ENCODE measurements around the gene TGFBR3L.

The TGFBR3L gene

DNA sequence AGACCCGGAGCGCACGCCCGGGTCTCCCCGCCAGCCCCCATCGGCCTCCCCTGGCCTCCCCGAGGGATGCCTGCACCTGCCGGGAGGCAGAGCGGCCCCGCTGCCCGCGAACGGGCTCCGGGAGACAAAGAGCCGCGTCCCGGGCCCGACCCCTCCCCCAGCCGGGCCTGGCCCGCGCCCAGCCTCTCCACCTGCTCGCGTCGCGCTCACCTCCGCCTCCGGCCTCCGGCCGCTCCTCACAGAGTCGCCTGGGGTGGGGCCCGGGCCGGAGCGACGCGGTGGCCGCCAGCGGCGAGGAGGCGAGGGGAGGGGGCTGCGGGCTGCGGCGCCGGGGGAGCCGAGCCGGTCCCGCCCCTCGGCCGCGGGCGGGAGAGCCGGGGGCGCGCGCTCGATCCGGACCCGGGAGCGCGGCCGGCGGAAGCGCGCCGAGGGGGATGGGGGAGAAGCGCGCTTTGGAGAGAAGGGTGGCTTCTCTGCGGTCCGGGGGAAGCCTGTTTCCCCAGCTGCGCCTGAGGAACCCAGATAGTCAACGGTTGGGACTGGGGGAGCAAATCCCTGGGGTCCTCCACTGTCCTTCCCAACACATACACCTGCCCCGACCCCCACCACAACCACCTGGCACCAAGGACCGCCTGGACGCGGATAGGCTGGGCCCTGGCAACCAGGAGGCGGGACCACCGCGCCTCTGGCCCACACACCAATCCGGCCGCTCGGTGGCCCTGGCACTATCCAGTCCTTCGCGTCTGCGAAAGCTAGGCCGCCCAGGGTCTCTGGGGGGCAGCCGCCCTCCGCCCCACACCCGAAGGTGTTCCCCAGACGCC lies 40.3 kb upstream of the TGFBR3L start, which contains the start of gene PRR36 (continued):
- TF ChIP-seq ZBTB20 (tag by site-specific recombination; IDR thresholded peaks at IDR 0.05) (peak; percentile 9; the same call in 1 of the 2 replicates), OVOL3 (tag by site-specific recombination; IDR thresholded peaks at IDR 0.05) (no peak), ZNF23 (tag by site-specific recombination; IDR thresholded peaks at IDR 0.05; ENCODE audit: borderline replicate concordance) (no peak), ZNF768 (tag by site-specific recombination; IDR thresholded peaks at IDR 0.05) (no peak), MYNN (tag by site-specific recombination; IDR thresholded peaks at IDR 0.05; ENCODE audit: borderline replicate concordance) (no peak), KLF9 (tag by site-specific recombination; IDR thresholded peaks at IDR 0.05; ENCODE audit: low read depth) (peak; percentile 24; the same call in 1 of the 2 replicates), ZNF133 (tag by site-specific recombination; IDR thresholded peaks at IDR 0.05) (no peak), ZBTB48 (tag by site-specific recombination; IDR thresholded peaks at IDR 0.05) (0 out of 2 replicates have a peak, but pooled peaks have one; percentile 6), GLIS1 (tag by site-specific recombination; IDR thresholded peaks at IDR 0.05) (peak; percentile 35), ZNF169 (tag by site-specific recombination; IDR thresholded peaks at IDR 0.05) (no peak), SP7 (tag by site-specific recombination; IDR thresholded peaks at IDR 0.05) (peak; percentile 45), GLIS2 (tag by site-specific recombination; IDR thresholded peaks at IDR 0.05) (peak; percentile 70), RBAK (tag by site-specific recombination; IDR thresholded peaks at IDR 0.05) (no peak)
- TF ChIP-seq, protein P1, sequence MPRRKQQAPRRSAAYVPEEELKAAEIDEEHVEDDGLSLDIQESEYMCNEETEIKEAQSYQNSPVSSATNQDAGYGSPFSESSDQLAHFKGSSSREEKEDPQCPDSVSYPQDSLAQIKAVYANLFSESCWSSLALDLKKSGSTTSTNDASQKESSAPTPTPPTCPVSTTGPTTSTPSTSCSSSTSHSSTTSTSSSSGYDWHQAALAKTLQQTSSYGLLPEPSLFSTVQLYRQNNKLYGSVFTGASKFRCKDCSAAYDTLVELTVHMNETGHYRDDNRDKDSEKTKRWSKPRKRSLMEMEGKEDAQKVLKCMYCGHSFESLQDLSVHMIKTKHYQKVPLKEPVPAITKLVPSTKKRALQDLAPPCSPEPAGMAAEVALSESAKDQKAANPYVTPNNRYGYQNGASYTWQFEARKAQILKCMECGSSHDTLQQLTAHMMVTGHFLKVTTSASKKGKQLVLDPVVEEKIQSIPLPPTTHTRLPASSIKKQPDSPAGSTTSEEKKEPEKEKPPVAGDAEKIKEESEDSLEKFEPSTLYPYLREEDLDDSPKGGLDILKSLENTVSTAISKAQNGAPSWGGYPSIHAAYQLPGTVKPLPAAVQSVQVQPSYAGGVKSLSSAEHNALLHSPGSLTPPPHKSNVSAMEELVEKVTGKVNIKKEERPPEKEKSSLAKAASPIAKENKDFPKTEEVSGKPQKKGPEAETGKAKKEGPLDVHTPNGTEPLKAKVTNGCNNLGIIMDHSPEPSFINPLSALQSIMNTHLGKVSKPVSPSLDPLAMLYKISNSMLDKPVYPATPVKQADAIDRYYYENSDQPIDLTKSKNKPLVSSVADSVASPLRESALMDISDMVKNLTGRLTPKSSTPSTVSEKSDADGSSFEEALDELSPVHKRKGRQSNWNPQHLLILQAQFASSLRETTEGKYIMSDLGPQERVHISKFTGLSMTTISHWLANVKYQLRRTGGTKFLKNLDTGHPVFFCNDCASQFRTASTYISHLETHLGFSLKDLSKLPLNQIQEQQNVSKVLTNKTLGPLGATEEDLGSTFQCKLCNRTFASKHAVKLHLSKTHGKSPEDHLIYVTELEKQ (tag by site-specific recombination; IDR thresholded peaks at IDR 0.05; ENCODE audit: borderline replicate concordance): no peak
- TF ChIP-seq, protein P2, sequence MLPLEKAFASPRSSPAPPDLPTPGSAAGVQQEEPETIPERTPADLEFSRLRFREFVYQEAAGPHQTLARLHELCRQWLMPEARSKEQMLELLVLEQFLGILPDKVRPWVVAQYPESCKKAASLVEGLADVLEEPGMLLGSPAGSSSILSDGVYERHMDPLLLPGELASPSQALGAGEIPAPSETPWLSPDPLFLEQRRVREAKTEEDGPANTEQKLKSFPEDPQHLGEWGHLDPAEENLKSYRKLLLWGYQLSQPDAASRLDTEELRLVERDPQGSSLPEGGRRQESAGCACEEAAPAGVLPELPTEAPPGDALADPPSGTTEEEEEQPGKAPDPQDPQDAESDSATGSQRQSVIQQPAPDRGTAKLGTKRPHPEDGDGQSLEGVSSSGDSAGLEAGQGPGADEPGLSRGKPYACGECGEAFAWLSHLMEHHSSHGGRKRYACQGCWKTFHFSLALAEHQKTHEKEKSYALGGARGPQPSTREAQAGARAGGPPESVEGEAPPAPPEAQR (tag by site-specific recombination; IDR thresholded peaks at IDR 0.05): no peak
- TF ChIP-seq, protein P3, sequence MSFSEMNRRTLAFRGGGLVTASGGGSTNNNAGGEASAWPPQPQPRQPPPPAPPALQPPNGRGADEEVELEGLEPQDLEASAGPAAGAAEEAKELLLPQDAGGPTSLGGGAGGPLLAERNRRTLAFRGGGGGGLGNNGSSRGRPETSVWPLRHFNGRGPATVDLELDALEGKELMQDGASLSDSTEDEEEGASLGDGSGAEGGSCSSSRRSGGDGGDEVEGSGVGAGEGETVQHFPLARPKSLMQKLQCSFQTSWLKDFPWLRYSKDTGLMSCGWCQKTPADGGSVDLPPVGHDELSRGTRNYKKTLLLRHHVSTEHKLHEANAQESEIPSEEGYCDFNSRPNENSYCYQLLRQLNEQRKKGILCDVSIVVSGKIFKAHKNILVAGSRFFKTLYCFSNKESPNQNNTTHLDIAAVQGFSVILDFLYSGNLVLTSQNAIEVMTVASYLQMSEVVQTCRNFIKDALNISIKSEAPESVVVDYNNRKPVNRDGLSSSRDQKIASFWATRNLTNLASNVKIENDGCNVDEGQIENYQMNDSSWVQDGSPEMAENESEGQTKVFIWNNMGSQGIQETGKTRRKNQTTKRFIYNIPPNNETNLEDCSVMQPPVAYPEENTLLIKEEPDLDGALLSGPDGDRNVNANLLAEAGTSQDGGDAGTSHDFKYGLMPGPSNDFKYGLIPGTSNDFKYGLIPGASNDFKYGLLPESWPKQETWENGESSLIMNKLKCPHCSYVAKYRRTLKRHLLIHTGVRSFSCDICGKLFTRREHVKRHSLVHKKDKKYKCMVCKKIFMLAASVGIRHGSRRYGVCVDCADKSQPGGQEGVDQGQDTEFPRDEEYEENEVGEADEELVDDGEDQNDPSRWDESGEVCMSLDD (tag by site-specific recombination; IDR thresholded peaks at IDR 0.05): peak; percentile 54; the same call in 1 of the 2 replicates
- TF ChIP-seq, protein P4, sequence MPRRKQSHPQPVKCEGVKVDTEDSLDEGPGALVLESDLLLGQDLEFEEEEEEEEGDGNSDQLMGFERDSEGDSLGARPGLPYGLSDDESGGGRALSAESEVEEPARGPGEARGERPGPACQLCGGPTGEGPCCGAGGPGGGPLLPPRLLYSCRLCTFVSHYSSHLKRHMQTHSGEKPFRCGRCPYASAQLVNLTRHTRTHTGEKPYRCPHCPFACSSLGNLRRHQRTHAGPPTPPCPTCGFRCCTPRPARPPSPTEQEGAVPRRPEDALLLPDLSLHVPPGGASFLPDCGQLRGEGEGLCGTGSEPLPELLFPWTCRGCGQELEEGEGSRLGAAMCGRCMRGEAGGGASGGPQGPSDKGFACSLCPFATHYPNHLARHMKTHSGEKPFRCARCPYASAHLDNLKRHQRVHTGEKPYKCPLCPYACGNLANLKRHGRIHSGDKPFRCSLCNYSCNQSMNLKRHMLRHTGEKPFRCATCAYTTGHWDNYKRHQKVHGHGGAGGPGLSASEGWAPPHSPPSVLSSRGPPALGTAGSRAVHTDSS (tag by site-specific recombination; IDR thresholded peaks at IDR 0.05): no peak
- TF ChIP-seq, protein P5, sequence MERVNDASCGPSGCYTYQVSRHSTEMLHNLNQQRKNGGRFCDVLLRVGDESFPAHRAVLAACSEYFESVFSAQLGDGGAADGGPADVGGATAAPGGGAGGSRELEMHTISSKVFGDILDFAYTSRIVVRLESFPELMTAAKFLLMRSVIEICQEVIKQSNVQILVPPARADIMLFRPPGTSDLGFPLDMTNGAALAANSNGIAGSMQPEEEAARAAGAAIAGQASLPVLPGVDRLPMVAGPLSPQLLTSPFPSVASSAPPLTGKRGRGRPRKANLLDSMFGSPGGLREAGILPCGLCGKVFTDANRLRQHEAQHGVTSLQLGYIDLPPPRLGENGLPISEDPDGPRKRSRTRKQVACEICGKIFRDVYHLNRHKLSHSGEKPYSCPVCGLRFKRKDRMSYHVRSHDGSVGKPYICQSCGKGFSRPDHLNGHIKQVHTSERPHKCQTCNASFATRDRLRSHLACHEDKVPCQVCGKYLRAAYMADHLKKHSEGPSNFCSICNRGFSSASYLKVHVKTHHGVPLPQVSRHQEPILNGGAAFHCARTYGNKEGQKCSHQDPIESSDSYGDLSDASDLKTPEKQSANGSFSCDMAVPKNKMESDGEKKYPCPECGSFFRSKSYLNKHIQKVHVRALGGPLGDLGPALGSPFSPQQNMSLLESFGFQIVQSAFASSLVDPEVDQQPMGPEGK (tag by site-specific recombination; IDR thresholded peaks at IDR 0.05): peak; percentile 86
- TF ChIP-seq, protein P6, sequence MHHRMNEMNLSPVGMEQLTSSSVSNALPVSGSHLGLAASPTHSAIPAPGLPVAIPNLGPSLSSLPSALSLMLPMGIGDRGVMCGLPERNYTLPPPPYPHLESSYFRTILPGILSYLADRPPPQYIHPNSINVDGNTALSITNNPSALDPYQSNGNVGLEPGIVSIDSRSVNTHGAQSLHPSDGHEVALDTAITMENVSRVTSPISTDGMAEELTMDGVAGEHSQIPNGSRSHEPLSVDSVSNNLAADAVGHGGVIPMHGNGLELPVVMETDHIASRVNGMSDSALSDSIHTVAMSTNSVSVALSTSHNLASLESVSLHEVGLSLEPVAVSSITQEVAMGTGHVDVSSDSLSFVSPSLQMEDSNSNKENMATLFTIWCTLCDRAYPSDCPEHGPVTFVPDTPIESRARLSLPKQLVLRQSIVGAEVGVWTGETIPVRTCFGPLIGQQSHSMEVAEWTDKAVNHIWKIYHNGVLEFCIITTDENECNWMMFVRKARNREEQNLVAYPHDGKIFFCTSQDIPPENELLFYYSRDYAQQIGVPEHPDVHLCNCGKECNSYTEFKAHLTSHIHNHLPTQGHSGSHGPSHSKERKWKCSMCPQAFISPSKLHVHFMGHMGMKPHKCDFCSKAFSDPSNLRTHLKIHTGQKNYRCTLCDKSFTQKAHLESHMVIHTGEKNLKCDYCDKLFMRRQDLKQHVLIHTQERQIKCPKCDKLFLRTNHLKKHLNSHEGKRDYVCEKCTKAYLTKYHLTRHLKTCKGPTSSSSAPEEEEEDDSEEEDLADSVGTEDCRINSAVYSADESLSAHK (tag by site-specific recombination; IDR thresholded peaks at IDR 0.05): no peak
- TF ChIP-seq, protein P7, sequence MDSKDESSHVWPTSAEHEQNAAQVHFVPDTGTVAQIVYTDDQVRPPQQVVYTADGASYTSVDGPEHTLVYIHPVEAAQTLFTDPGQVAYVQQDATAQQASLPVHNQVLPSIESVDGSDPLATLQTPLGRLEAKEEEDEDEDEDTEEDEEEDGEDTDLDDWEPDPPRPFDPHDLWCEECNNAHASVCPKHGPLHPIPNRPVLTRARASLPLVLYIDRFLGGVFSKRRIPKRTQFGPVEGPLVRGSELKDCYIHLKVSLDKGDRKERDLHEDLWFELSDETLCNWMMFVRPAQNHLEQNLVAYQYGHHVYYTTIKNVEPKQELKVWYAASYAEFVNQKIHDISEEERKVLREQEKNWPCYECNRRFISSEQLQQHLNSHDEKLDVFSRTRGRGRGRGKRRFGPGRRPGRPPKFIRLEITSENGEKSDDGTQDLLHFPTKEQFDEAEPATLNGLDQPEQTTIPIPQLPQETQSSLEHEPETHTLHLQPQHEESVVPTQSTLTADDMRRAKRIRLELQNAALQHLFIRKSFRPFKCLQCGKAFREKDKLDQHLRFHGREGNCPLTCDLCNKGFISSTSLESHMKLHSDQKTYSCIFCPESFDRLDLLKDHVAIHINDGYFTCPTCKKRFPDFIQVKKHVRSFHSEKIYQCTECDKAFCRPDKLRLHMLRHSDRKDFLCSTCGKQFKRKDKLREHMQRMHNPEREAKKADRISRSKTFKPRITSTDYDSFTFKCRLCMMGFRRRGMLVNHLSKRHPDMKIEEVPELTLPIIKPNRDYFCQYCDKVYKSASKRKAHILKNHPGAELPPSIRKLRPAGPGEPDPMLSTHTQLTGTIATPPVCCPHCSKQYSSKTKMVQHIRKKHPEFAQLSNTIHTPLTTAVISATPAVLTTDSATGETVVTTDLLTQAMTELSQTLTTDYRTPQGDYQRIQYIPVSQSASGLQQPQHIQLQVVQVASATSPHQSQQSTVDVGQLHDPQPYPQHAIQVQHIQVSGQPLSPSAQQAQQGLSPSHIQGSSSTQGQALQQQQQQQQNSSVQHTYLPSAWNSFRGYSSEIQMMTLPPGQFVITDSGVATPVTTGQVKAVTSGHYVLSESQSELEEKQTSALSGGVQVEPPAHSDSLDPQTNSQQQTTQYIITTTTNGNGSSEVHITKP (tag by site-specific recombination; IDR thresholded peaks at IDR 0.05): peak; percentile 91
